ENCODE data around the gene DNAJA1.

GRCh38 chr9:33024126-33024965 lies 727 bp upstream of the DNAJA1 start:
- TF ChIP-seq CTCF (IDR thresholded peaks at IDR 0.05) (no peak), POLR2A (IDR thresholded peaks at IDR 0.05) (no peak)

Measured in lower leg skin (tissue), 3 donors.